Middle frontal gyrus (tissue), 1 donor: ENCODE results near the gene ZNF597.
"Not testable (repeated sequence)": the region's sequence is repeated elsewhere in the genome, so short reads cannot be mapped to it uniquely, and the experiment has no call there.

Source experiments
- DNase-seq: peaks from one replicate; pipeline ENCODE4 v3.0.0-alpha.2; 2015; ENCODE audit warnings: low spot score; ENCODE audit errors: extremely low spot score

ZNF597 gene

DNA sequence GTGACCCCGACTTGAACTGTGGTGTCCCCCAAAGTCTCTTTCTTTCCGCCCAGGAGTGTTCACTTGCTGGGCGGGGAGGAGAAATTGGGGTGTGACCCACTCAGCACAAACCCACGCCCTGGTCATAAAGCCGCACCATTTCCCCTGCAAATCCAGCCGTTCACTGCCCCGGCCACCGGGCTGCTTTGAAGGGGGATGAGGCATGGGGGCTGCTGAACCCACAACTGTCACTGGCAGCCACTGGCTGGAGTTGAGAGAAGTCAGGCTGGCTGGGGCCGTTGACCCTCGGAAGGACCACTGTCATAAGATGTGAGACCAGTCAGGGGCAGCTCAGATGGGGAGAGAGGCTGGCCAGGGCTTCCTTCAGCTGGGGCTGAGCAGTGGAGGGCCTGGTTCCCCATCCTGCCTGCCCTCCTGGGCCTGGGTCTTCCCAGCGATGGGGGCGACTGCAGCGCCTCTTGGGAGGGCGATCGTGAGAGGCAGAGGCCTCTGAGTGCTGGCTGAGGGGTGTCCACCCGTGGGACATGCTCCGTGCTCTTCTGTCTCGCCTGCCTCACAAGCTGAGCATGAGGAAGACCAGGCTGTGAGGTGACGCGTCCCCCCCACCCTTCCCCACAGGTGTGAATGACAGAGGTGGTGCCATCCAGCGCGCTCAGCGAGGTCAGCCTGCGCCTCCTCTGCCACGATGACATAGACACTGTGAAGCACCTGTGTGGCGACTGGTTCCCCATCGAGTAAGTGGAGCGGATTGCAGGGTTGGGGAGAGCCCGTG, 32.5 kb upstream of the ZNF597 start:
- no peak for DNase-seq

DNA sequence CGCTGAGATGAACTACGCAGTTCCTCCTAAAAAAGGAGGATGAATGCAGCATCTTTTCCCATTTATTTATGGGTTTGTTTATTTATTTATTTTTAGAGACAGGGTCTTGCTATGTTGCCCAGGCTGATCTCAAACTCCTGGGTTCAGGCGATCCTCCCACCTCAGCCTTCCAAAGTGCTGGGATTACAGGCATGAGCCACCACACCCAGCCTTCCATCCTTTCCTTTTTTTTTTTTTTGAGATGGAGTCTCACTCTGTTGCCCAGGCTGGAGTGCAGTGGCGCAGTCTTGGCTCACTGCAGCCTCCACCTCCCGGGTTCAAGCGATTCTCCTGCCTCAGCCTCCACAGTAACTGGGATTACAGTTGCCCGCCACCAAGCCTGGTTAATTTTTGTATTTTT, 31.6 kb upstream of the ZNF597 start:
- DNase-seq, result not testable (repeated sequence)

GRCh38 chr16:3474136-3474779, 31.0 kb upstream of the ZNF597 start:
- DNase-seq, result no peak

DNA sequence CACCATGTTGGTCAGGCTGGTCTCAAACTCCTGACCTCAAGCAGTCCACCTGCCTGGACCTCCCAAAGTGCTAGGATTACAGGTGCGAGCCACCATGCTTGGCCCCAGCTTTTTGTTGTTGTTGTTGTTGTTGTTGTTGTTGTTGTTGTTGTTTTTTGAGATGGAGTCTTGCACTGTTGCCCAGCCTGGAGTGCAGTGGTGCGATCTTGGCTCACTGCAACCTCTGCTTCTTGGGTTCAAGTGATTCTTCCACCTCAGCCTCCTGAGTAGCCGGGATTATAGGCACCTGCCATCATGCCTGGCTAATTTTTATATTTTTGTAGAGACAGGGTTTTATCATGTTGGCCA, 30.3 kb upstream of the ZNF597 start:
- DNase-seq, result not testable (repeated sequence)

DNA sequence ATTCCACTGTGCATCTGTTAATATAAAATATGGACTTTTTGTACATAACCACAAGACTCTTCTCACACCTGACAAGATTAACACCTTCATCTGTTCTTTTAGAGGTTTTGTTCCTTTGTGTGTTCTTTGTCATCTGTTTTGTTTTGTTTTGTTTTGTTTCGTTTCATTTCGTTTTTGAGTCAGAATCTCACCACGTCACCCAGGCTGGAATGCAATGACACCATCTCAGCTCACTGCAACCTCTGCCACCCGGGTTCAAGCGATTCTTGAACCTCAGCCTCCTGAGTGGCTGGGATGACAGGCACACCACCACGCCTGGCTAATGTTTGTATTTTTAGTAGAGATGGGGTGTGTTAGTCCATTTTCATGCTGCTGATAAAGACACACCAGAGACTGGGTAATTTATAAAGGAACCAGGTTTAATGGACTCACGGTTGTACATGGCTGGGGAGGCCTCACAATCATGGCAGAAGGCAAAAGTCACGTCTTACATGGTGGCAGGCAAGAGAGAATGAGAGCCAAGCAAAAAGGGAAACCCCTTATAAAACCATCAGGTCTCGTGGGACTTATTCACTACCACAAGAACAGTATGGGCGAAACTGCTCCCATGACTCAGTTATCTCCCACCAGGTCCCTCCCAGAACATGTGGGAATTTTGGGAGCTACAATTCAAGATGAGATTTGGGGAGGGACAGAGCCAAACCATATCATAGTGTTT, 29.7 kb upstream of the ZNF597 start:
- DNase-seq, result no peak

GRCh38 chr16:3471518-3472176, 28.3 kb upstream of the ZNF597 start:
- DNase-seq, result no peak

DNA sequence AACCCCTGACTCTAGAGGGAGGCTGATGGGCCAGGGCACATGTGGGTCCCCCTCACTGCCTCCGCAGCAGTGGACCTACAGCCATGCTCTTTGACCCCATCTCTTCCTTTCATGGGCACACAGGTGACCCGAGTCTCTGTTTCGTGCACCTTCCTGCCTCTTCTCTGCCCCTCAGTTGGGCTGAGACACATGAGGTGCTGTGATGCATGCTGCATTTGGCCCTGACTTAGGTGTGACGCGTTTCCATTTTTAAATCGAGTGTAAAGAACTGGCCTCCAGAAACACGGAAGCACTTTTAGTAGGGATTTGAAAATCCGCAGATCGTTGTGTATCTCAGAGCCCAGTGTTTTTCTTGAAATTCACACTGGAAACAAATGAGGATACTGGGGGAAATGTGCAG, 27.4 kb upstream of the ZNF597 start:
- no peak for DNase-seq

DNA sequence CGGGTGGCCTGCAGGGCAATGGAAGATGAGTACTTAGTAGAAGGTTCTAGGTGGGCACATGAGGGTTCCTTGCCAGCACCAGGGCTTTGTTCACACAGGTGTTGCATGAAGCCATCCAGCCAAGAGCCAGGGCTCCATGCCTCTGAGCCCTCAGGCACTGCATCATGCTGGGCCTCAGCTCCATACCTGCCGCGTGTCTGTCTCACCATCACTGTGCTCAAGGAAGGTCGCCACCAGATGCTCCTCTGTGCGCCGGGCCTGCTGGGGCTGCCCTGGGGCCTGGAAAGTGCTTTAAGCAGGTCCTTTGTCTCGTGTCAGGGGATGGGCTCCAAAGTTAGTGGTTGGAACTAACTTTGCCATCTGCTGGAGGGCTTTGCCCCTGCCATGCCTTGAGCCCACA, 26.4 kb upstream of the ZNF597 start:
- no peak for DNase-seq

GRCh38 chr16:3468501-3468900, 25.2 kb upstream of the ZNF597 start:
- DNase-seq, result no peak

DNA sequence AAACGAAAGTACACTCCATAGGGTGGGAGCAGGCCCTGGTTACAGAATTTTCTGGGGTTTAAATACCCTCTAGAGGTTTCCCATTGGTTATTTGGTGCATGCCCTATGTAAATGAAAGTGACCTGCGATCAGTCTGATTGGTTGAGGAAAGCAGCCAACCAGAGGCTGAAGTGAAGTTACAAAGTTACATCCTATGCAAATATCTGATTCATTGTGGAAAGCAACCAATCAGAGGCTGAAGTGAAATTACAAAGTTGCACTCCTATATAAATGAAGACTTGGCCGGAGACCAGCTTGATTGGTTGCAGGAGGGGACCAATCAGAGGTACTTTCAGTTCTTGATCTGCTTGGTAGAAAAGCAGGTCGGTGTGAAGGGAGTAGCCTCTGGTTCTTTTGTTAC, 24.6 kb upstream of the ZNF597 start:
- DNase-seq, result no peak

GRCh38 chr16:3467182-3467581, 23.9 kb upstream of the ZNF597 start:
- DNase-seq, result no peak

GRCh38 chr16:3465911-3466584, 22.7 kb upstream of the ZNF597 start:
- DNase-seq, result no peak

DNA sequence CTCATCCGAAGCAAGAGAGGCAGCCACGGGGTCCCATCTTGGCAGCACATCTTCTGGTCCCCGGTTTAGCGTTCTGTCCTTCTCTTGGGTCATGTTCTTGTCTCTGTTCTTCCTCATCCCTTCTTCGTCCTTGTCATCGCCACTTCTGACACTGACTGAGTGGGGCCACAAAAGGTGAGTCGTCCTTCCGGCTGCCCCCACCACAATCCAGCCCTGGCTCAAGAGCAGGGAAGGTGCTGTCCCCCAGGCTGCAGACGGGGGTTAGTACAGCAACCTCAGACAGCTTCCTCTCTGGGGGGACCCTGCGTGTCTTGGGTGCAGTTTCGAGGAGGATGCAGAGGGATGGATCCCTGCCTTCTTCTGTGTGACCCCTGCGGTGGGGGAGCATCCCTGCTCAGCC, 22.0 kb upstream of the ZNF597 start:
- no peak for DNase-seq

DNA sequence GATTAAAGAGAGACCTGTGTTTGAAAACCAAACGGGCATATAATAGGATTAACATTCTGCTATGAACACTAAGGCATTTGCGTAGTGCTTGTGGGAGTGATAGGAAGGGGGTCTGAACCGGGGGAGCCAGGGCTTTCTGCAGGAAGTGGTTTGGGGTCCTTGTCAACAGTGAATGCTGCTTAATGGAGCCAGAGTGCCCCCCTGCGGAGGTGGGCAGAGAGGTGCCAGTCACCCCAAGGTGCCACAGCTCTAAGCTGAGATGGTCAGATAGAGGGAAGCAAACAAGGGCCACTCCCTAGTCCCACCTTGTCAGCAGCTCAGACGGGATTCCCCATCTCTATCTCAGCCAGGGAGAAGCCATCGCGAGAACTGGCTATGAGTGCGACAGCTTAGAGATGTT, 17.8 kb upstream of the ZNF597 start:
- DNase-seq, result no peak

DNA sequence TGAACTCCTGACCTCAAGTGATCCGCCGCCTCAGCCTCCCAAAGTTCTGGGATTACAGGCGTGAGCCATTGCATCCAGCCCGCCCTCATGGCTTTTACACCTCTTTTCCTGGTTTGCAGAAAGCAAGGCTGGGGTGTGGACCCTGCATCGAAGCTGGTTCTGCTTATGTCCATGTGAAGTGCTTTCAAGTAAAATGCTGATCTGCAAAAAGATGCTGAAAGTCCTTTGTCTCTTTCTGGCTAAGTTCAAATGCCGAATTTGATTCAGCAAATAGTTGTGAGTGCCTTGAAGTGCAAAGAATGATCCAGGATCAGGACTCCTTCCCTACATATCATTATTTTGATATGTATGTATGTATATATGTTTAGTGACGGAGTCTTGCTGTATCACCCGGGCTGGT, 17.3 kb upstream of the ZNF597 start:
- DNase-seq, result no peak

- DNase-seq, result no peak
Measured at GRCh38 chr16:3460121-3460520, 16.8 kb upstream of the ZNF597 start.

DNA sequence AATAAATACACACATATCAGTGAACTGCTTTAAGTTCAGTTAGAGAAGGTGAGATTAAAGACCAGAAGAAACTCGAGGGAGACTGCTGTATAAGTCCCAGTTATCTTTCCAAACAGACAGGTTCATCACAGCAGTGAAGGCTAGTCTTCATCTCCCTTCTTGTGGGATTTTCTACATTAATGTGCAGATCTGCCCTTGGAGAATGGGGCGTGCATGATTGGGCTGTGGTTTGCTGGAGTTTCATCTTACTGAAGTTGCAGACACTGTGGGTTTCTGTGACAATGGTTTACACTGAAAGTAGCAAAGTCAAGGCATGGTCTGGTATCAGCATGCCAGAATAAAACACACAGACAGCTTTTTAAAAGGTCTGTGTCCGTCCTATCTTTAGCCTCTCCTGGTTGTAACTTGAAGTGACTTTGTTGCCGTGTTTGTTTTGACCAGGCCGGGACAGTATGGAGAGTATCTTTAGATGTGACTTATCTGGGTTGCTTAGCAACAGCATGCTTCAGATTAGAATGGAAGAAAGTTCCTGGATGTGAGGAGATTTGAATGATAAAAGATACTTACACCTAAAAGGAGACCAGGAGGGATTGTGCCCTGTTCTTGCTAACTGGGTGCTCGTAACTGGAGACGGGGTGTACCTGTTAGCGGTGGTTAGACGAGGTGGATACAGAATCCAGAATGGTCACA, 16.2 kb upstream of the ZNF597 start:
- DNase-seq, result no peak

DNA sequence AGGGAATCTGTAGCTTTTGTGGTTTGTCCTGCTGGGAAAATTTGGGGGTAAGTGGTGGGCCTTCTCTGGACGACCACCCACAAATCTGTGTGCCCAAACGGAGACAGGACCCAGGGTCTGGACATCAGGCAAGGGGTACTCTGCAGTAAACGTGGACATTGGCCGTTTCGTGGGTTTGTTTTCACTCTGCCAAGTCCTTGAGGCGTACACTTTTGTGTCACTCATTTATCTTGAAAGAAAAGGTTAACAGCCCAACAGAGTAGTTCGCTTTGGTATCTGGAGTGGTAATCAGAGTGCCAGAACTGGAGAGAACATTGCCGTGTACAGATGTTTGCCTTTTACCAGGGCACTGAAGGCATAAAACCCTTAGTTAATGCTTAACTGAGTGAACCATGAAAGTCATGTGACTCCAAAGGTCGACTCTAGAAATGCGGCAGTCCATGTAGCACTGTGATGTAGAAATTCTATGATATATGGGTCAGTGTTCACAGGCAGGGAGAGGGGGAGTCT, 15.6 kb upstream of the ZNF597 start:
- no peak for DNase-seq

GRCh38 chr16:3458278-3458851, 15.1 kb upstream of the ZNF597 start:
- no peak for DNase-seq
